Measurements from ENCODE around the gene WDR18.

Gene WDR18

GRCh38 chr19:1028062-1028926 is 44.1 kb downstream of the WDR18 start:
- FAIRE-seq (no peak), DNase-seq (ENCODE audit: insufficient read length, low spot score) (no peak)
- TF ChIP-seq CTCF (IDR thresholded peaks at IDR 0.05; ENCODE audit: insufficient read depth, missing control alignments) = no peak

GRCh38 chr19:1032264-1032867 is 48.2 kb downstream of the WDR18 start:
- no peak for DNase-seq (ENCODE audit: insufficient read length, low spot score)
- no peak for FAIRE-seq
- no peak for TF ChIP-seq CTCF (IDR thresholded peaks at IDR 0.05; ENCODE audit: insufficient read depth, missing control alignments)

- FAIRE-seq = no peak
Observed at GRCh38 chr19:1035998-1036621, 52.0 kb downstream of the WDR18 start.

GRCh38 chr19:1037621-1038064 is 53.5 kb downstream of the WDR18 start:
- no peak for FAIRE-seq
- TF ChIP-seq CTCF (IDR thresholded peaks at IDR 0.05; ENCODE audit: insufficient read depth, missing control alignments) = no peak

More at GRCh38 chr19:1035998-1036621, 52.0 kb downstream of the WDR18 start:
- peak; percentile 11 for TF ChIP-seq CTCF (IDR thresholded peaks at IDR 0.05; ENCODE audit: insufficient read depth, missing control alignments)
- DNase-seq (ENCODE audit: insufficient read length, low spot score) = no peak

GRCh38 chr19:1038978-1039645 is 55.0 kb downstream of the WDR18 start:
- no peak for TF ChIP-seq CTCF (IDR thresholded peaks at IDR 0.05; ENCODE audit: insufficient read depth, missing control alignments)
- FAIRE-seq = no peak

More at GRCh38 chr19:1037621-1038064, 53.5 kb downstream of the WDR18 start:
- DNase-seq (ENCODE audit: insufficient read length, low spot score) = no peak

GRCh38 chr19:1039646-1040475 is 55.7 kb downstream of the WDR18 start, which contains the start of gene ABCA7:
Gene ABCA7, plus strand, starts transcription at chr19:1040107. Its CDS starts 1,255 bp downstream, at chr19:1041362.
- FAIRE-seq = no peak
- no peak for TF ChIP-seq CTCF (IDR thresholded peaks at IDR 0.05; ENCODE audit: insufficient read depth, missing control alignments)
- peak; percentile 66 for DNase-seq (ENCODE audit: insufficient read length, low spot score)

More at GRCh38 chr19:1038978-1039645, 55.0 kb downstream of the WDR18 start:
- no peak for DNase-seq (ENCODE audit: insufficient read length, low spot score)
